Activated CD4-positive, CD25-positive, alpha-beta regulatory T cell treated with anti-CD3 and anti-CD28 coated beads, Interleukin-2, amount 50 U/mL, for 72 hours (primary cell): ENCODE results near the gene ORAI2.
A peak's percentile ranks its signal among the peaks of the same experiment; 100 is the strongest.
"Not testable (repeated sequence)": the region's sequence is repeated elsewhere in the genome, so short reads cannot be mapped to it uniquely, and the experiment has no call there.

ENCODE experiments used
- DNase-seq: peaks from one replicate; pipeline ENCODE4 v3.0.0; 2021

Gene ORAI2

DNA sequence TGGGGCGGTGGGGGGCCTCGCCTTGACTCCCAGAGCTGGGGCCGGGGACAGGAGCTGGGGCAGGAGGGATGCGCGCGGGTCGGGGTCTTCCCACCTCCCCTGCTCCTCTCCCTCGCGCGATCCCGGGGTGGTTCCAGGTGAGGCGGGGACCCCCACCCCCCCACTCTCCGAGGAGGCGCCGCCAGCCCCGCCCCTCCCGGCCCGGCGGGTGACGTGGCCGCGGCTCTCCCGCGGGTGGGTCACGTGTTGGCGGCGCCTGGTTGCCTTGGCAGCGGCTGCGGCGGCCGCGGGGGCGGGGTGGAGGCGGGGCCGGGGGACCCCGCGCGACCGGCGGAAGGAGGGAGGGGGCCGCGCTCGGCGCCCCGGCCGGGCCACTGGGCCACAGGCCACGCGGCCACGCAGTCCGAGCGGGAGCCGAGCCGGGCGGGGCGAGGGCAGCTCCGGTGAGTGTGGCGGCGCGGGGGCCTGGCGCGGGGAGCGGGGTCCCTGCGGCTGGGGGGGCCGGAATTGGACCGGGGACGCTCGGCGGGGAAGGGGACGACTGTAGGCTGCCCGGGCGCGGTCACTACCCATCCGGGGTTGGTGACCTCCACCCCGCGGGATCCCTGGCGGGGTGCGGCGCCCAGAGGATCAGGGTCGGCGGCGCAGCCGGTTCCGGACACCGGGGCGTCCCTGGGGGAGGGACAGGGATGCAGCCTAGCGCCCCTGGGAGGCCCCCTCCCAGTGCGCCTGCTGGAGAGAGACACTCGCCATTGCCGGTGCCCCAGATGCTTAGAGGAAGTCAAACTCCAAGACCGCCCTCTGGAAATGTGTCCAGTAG is at the start of gene ORAI2:
Gene ORAI2, plus strand, starts transcription at position 357 of the 820 bp plus-strand sequence. CDS start 5,382 bp downstream, outside the sequence.
- peak; percentile 84 for DNase-seq

DNA sequence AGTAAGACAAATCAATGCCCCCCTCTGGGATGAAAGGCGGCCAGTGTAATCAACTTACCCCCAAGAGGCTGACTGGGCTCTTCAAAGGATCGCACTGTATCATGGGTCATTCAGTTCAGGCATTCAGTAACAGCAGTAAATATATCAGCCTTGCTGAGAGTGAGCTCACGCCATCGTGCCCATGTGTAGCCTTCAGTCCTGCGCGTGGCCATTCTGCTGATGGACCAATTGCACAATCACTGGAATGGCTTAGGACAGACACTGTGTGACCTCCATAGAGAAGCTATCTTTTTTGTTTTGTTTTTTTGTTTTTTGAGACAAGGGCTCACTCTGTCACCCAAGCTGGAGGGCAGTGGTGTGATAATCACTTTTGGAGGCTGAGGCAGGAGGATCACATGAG is 46.3 kb upstream of the ORAI2 start:
- DNase-seq = no peak

DNA sequence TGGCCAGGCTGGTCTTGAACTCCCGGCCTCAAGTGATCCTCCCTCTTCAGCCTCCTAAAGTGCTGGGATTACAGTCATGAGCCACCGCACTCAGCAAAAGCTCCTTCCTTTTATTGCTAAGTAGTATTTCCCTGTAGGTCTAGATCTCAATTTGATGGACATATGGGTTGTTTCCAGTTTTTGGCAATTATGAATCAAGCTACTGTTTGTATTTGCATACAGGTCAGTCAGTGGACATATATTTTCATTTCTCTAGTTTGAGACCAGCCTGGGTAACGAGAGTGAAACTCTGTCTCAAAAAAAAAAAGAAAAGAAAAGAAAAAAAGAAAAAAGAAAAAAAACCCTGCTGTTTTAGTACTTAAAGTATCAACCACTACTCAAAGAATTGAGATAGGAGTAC is 43.6 kb upstream of the ORAI2 start:
- no peak for DNase-seq

DNA sequence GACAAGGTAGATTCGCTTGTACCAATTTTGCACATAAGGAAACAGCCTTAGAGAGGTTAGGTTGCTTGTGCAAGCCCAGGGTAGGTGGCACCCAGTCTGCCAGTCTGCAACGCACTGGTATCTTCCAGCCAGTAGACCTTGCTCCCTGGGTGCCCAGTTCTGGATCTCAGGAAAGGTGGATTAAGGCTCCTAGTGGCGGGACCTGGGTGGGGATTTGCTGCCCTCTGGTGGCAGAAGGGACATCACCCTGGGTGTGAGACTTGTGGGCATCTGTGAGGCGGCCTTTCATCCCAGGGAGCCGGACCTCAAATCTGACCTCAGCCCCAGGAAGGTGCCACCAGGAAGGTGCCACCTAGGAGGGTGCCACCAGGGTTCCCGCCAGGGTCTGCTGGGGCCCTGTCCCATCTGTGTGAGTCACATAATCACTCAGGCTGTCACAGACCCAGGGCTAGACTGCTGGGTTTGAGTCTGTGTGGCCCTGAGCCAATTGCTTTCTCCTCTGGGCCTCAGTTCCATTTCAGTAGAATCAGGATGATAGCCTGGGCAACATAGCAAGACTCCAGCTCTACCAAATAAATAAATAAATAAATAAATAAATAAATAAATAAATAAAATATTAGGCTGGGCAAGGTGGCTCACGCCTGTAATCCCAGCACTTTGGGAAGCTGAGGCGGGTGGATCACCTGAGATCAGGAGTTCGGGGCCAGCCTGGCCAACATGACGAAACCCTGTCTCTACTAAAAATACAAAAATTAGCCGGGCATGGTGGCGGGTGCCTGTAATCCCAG is 42.5 kb upstream of the ORAI2 start:
- DNase-seq = peak; percentile 73

DNA sequence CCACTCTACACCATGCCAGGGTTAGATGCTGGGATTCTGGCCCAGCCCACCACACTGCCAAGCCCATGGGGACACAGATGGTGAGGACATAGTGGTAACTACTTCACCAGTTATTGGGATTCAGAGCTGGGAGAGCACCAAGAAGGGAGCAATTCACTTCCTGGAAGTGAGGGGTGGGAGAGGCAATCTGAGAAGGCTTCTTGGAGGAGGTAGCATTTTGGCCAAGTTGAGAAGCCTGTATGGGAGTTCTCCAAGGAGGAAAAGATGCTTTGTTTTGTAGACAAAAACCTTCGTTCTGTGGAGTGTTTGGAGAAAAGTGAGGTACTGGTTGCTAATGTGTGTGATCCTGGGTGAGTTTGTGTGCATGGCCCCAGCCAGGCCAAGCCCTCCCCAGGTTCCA is 41.0 kb upstream of the ORAI2 start:
- no peak for DNase-seq

DNA sequence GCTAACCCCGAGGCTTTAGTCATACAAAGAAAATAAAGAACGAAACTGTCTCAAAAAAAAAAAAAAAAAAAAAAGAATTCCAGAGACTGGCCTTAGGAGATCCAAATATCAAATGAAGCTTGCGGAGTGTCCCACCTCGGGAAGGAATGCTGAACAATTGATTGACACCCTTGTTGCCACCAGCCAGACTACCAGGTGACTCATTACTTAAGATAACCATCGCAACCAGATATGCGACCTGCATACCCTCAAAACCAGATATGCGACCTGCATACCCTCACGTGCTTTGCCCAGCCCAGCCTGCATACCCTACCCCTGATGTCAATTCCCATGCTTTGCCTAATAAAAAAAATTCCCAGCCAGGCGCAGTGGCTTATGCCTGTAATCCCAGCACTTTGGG is 39.9 kb upstream of the ORAI2 start:
- DNase-seq = no peak

DNA sequence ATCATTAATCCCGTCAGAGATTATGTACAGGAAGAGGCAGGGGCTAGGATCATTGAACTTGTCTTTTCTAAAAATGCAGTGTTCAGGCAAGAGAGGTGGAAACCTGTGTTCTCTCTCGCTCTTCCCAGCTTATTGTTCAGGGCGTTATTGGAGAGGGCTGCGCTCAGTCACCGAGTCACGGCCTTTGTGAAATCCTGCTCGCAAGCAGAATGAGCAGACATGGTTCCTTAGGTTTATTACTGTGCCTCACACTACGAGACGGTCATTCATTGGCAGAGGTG is 37.8 kb upstream of the ORAI2 start:
- DNase-seq = no peak

DNA sequence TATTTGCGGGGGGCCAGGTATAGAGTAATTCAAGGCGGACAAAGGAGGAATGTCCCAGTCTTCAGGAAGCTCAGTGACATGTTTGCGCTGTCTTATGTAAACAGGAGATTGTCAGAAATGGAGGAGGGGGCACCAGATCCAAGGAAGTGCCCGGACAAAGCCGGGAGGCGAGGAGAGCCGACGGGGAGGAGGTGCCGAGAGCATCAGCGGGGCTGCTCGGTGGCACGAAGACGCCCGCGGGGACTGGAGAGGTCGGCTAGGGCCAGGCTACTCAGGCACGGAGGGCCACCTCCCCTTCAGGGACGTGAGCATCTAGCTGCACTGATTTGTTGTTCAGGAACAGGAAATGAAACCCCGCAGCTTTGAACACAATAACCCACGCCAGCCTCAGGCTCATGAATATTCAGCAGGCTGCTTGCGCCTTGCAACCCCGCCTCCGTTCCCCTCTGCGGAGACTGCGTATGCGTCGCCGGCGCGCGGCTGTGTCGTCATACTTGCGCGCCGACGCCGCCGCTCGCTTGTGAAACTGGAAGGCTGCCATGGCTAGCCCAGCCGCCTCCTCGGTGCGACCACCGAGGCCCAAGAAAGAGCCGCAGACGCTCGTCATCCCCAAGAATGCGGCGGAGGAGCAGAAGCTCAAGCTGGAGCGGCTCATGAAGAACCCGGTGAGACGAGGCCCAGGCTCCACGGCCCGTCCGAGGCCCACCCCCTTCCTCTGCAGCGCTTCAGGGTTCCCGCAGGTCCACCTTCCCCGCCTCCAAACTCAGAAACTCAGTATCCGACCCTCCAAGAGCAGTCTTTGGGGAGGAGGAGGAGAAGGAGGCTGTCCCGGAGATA is 37.3 kb upstream of the ORAI2 start, which contains the start of gene PRKRIP1:
Gene PRKRIP1, plus strand, starts transcription at position 491 of the 837 bp plus-strand sequence. Its CDS starts 49 bp downstream, at position 540.
- peak; percentile 72 for DNase-seq

DNA sequence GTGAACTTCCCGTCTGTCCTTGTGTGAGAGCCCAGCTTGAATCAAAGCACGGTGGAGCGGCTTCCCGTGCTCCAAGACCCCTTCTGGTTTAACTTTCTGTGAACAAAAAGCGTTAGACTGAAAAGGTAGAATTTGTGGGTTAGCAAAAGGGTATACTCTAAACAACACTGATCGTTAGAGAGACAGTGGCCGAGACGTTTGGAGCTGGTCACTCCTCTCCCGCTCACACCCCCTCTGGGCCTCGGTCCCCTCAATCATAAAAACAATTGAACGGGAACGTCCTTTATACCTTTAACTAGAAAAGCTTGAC is 36.7 kb upstream of the ORAI2 start:
- DNase-seq = no peak

DNA sequence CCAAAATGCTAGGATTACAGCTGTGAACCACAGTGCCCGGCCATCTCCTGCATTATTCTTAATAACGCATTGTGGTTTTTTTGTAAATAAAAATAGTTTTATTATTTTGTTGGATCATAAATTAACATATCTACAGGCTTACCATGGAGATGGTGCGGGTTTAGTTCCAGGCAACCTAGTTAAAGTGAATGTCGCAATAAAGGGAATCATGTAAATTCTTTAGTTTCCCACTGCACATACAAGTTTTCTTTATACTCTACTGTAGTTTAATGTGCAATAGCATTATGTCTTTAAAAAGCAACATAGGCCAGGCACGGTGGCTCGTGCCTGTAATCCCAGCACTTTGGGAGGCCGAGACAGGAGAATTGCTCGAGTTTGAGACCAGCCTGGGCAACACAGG is 34.8 kb upstream of the ORAI2 start:
- no peak for DNase-seq

DNA sequence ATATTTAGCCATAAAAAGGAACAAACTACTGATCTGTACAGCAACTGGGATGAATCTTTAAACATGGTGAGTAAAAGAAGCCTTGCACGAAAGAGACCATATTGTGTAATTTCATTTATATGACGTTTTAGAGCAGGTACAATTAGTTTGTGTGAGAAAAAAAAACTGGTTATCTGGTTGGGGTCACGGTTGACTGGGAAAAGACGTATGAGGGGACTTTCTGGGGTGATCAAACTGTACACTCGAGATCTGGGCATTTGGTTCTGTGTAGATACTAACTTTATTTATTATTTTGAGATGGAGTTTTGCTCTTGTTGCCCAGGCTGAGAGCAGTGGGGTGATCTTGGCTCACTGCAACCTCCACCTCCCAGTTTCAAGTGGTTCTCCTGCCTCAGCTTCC is 33.0 kb upstream of the ORAI2 start:
- DNase-seq = no peak

DNA sequence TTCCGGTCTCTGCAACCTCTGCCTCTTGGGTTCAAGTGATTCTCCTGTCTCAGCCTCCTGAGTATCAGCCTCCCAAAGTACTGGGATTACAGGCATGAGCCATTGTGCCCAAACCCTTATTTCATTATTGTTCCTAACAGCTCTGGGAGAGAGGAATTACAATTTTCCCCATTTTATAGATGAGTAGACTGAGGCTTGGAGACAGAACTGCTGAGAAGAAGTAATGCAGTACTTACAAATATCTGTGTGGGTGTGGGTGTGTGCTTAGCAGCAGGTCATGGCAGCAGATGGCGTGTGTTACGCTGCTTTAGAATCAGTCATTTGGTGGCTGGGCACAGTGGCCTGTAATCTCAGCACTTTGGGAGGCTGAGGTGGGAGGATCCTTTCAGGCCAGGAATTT is 29.8 kb upstream of the ORAI2 start:
- no peak for DNase-seq

DNA sequence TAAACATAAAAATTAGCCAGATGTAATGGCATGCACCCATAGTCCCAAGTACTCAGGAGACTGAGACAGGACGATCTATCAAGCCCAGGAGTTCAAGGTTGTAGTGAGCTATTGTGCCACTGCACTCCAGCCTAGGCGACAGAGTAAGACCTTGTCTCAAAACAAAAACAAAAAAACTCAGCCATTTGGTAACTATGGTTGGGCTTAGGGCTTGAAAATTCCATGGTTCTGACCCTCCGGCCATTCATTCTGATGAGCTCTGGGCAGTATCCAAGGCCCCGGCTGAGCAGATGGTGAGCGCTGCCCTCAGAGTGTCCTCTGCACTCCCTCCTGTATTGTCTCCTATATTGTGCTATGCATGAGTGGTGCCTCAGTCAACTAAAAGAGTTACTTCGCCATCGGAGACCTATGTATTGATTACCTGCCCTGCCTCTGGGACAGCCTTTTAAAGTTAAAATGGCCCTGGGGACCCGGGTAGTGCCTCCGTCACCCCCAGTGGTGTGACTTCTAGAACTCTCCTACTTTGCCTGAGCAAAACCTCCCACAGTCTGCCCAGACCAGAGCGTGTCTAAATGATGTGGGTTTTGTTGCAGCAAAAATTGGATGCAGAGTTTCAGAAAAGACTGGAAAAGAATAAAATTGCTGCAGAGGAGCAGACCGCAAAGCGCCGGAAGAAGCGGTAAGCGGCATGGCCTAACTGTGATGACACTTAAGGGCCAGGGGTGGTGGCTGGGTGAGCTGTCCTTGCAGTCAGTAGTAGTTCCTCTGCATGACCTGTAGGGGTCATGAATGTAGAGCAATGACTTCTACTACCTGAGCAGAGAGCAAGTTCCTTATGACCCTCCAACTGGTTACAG is 29.1 kb upstream of the ORAI2 start:
- no peak for DNase-seq

DNA sequence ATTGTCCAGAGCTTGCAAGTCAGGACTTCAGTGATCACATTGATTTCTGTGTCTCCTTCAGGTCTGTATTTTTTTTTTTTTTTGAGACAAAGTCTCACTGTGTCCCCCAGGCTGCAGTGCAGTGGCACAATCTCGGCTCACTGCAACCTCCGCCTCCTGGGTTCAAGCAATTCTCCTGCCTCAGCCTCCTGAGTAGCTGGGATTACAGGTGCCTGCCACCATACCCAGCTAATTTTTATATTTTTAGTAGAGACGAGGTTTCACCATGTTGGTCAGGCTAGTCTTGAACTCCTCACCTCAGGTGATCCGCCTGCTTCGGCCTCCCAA is 28.6 kb upstream of the ORAI2 start:
- DNase-seq = not testable (repeated sequence)

DNA sequence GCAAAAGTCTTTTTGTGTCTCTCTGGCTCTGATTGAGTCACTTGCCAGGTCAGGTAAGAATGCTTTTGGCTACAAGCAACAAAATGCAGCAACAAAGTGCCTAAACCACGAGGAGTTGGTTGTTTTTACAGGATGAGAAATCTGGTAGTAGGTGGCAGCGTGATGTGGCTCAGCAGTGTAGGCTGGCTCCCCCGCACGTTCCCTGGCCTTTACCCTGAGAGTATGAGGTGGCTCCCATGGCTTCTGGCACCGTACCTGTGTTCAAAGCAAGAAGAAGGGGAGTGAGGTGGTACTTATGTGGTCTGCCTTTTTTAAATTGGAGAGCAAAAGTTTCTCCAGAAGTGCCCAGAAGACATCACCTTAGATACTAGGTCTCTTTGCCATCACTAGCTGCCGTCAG is 25.5 kb upstream of the ORAI2 start:
- no peak for DNase-seq

DNA sequence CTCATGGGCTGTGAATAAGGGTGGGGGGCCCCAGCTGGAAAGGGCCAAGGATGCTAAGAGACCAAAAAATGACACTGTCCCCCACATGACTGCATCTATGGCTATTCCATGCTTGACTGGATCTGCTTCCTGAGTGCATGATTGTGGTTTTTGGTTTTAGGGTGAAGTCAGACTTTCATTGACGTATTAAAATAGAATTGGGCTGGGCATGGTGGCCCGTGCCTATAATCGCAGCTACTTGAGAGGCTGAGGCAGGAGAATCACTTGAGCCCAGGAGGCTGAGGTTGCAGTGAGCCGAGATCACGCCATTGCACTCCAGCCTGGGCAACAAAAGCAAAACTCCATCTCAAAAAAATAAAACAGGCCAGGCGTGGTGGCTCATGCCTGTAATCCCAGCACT is 24.8 kb upstream of the ORAI2 start:
- not testable (repeated sequence) for DNase-seq

DNA sequence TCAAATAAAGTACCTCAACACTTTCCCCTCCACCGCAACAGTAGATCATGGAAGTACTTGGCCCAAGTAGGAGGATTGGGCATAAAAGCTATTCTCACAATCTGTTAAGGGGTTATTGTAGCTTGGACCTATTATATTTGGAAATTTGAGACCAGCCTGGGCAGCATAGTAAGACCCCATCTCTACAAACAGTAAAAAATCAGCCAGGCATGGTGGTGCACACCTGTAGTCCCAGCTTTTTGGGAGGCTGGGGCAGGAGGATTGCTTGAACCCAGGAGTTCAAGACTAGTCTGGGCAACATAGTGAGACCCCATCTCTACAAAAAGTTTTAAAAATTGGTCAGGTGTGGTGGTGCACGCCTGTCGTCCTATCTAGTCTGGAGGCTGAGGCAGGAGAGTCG is 24.0 kb upstream of the ORAI2 start:
- no peak for DNase-seq

DNA sequence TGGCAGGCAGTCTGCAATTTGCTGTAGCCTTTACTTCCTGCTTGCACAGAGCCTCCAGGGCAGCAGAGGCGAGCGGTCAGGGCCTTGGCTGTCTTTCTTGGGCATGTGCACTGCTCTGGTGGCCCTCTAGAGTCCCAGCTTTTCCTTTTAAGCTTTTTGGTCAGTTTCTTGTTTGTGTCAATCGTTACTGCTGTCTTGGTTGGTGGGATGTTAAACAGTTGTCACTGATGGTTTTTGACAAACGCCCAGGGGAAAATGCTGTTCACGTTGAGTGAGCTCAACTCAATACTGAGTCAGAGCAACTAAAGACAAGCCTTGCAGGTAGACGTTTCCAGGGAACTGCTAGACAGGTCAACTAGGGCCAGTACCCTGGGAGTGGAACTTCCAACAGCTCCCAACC is 23.3 kb upstream of the ORAI2 start:
- no peak for DNase-seq

DNA sequence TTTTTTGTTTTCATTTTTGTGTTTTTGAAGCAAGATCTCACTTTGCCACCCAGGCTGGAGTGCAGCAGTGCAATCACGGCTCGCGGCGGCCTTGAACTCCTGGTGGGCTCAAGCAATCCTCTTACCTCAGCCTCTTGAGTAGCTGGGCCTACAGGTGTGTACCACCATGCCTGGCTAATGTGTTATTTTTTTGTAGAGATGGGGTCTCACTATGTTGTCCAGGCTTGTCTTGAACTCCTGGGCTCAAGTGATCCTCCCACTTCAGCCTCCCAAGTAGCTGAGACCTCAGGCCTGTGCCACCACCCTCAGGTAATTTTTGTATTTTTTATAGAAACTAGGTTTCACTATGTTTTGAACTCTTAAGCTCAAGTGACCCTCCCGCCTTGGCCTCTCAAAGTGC is 22.5 kb upstream of the ORAI2 start:
- DNase-seq = no peak

DNA sequence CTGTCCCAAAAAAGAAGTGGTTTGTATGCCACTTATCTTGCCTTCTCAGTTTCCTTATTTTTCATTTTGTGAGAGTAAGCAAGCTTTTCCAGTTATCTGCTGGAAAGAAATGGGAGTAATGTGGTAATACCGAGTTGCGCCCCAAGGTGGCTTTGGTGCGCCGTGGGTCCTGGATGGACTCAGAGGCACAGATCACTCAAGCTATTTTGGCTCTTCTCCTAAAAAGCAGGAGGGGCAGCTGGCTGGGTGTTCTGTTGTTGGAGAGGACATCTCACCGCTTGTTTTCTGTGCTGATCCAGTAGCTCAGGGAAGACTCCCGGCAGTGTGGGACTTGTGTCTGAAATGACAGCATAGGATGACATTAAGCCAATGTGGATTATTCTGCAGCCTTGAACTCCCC is 20.8 kb upstream of the ORAI2 start:
- DNase-seq = no peak

DNA sequence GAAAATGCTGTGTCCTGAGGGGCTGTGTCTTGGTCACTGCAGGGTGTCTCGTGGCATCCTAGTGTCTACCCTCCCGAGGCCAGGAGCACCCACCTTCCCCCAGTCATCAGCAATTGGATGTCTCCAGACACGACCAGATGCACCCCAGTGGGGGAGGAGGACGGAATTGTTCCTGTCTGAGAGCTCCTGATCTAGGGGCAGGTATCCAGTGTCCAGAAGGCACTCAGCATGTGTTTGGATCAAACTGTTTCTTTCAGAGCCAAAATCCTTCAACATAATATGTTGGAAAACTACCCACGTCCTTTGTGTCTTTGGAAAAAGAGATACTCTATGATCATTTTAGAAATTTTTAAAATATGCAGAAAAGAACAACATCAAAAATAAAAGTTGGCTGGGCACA is 20.3 kb upstream of the ORAI2 start:
- DNase-seq = no peak

DNA sequence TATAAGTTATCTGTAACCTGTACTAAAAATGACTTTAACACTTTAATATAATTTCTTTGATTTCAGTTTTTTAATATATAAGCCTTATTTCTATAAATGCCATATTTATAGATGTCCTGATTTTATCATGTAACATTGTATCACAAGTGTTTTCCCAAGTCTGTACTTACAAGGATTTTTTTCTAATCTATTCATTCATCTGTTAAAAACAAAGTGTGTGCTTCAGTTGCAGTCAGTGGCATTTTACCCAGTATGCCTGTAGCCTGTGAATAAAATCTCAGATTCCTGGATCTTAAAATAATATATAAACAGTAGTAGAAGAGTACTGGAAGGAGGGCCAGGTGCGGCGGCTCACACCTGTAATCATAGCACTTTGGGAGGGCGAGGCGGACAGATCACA is 19.8 kb upstream of the ORAI2 start:
- no peak for DNase-seq

DNA sequence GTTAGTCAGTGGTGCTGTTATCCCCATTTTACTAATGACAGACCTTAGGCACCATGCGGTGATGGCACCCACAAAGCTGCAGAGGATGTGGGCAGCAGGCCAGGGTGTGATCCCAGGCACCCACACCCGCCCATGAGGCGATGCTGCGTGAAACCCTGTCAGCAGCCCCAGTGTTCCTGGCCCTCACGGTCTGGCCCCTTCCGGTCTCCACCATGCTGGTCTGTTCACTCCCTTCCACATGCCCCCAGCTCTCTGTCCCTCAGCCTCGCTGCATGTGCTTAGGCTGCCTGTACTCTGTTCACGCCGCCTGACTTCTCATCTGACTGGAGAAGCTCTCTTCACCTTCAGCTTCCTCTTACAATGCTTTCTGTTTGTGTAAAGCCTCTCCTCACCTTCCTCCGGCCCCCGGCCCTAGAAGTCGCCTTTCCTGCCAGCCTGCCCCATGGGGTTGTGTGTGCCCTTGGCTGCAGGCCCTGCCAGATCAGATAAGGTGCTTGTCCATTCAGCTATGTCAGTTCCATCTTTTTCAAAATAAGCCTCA is 17.6 kb upstream of the ORAI2 start:
- DNase-seq = peak; percentile 67
